OCI-LY7 (cell line): Measurements from ENCODE around the gene CEP162.

ENCODE experiments used
- EZH2phosphoT487 ChIP-seq: fragments of 200-600 bp; sonication (generic); IDR thresholded peaks from 2 replicates; pipeline ENCODE4 v1.6.1; 2018; ENCODE audit warnings: low read depth, borderline replicate concordance, mild to moderate bottlenecking, mixed run types, antibody characterized with exemption, low read length, moderate library complexity, mixed read lengths
- TF ChIP-seq, protein P1 (sequence below): fragments of 200-600 bp; sonication (generic); conservative IDR thresholded peaks from 2 replicates; pipeline ENCODE4 v1.5.1; 2014; ENCODE audit warnings: mild to moderate bottlenecking, antibody characterized with exemption, low read length, moderate library complexity, mixed read lengths

GRCh38 chr6:84220809-84221409, 6.5 kb downstream of the CEP162 start:
- TF ChIP-seq, protein P1, sequence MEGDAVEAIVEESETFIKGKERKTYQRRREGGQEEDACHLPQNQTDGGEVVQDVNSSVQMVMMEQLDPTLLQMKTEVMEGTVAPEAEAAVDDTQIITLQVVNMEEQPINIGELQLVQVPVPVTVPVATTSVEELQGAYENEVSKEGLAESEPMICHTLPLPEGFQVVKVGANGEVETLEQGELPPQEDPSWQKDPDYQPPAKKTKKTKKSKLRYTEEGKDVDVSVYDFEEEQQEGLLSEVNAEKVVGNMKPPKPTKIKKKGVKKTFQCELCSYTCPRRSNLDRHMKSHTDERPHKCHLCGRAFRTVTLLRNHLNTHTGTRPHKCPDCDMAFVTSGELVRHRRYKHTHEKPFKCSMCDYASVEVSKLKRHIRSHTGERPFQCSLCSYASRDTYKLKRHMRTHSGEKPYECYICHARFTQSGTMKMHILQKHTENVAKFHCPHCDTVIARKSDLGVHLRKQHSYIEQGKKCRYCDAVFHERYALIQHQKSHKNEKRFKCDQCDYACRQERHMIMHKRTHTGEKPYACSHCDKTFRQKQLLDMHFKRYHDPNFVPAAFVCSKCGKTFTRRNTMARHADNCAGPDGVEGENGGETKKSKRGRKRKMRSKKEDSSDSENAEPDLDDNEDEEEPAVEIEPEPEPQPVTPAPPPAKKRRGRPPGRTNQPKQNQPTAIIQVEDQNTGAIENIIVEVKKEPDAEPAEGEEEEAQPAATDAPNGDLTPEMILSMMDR, result peak; percentile 83
- TF ChIP-seq EZH2phosphoT487, result no peak
